Measurements from ENCODE around the gene SLC5A6. TPM values are rescaled to one million over a fixed set of nuclear protein-coding genes. Genes with fewer than 3 reads are reported as not detected.

The SLC5A6 gene
- total and polyA plus RNA-seq, 2 of the 8 experiments (the other 6 are each of a cell fraction or from before 2014, with no cell fraction given): 118 to 183 TPM

- CTCF ChIA-PET (ENCODE audit: partially characterized antibody): interaction anchor here (0.9 to 4.5 kb wide), 7 partner anchors 9 to 220 kb away, joined by 3 to 33 read pairs (median 4); partner anchors contain the start of gene TRIM54
- 74% methylated on average over 4 of the region's 4 CpGs; no CpG with 5 or more reads in 1 of the 2 experiments for WGBS, 2 experiments (ENCODE audit: extremely low coverage in 1 of 2, insufficient coverage in 1 of 2, insufficient read length in 1 of 2, insufficient replicate concordance in 2 of 2, low coverage in 1 of 2, low lambda C conversion rate in 2 of 2, missing lambda C conversion rate in 1 of 2)
Measured at GRCh38 chr2:27182346-27182745, 29.7 kb downstream of the SLC5A6 start.

More at GRCh38 chr2:27182346-27182745, 29.7 kb downstream of the SLC5A6 start:
- Histone ChIP-seq H3K27me3 (replicated peaks in 1 of 4; ENCODE audit: control insufficient read depth in 3 of 4, extremely low read depth in 1 of 4, insufficient read depth in 3 of 4, low read length in 3 of 4) (no peaks in the 10 kb centered on the region), H2BK120ac (replicated peaks; ENCODE audit: low read depth, low read length) (no peak overlapping the region), H3K36me3 (ENCODE audit: control insufficient read depth in 2 of 4, insufficient read depth in 4 of 4, low read length in 3 of 4) (no peaks in the 10 kb centered on the region), H3K4me1 (replicated peaks in 1 of 4; ENCODE audit: control insufficient read depth in 3 of 4, insufficient read depth in 4 of 4, low read length in 3 of 4) (no peaks in the 10 kb centered on the region), H2BK5ac (ENCODE audit: low read depth, low read length) (no peak overlapping the region), H3K14ac (ENCODE audit: insufficient read length) (no peak overlapping the region), H4K8ac (ENCODE audit: extremely low read depth, insufficient read depth, low read length) (no peak overlapping the region), H2BK12ac (ENCODE audit: low read depth, low read length) (no peak overlapping the region), H3K56ac (replicated peaks; ENCODE audit: insufficient read length, low read depth, low read length) (no peak overlapping the region), H3K4ac (replicated peaks; ENCODE audit: insufficient read length, low read depth, low read length) (no peak overlapping the region), H3K79me1 (ENCODE audit: low read depth, low read length) (no peaks in the 10 kb centered on the region), H3K23ac (ENCODE audit: insufficient read length) (no peak overlapping the region), H3K27ac (ENCODE audit: low read depth, low read length) (no peak overlapping the region), H4K20me1 (replicated peaks in 1 of 2; ENCODE audit: control insufficient read depth in 1 of 2, insufficient read depth in 2 of 2, low read length in 2 of 2) (no peaks in the 10 kb centered on the region), H2BK20ac (ENCODE audit: low read length) (no peak overlapping the region), H2AFZ (ENCODE audit: low read length) (0 out of 2 replicates have a peak overlapping the region, but pooled peaks have one; percentile 52), H3K4me2 (ENCODE audit: insufficient read depth in 1 of 2, low read depth in 2 of 2, low read length in 2 of 2) (no peak overlapping the region), H3K9ac (replicated peaks in 1 of 4; ENCODE audit: extremely low read depth in 1 of 4, low read depth in 3 of 4, low read length in 3 of 4) (no peak overlapping the region), H3K18ac (ENCODE audit: extremely low read depth, low read length) (no peak overlapping the region), H4K5ac (ENCODE audit: insufficient read length, low read depth, low read length) (no peak overlapping the region), H3K79me2 (ENCODE audit: control insufficient read depth in 1 of 2, insufficient read depth in 2 of 2, low read length in 2 of 2) (no peaks in the 10 kb centered on the region), H2BK15ac (ENCODE audit: low read length) (no peak overlapping the region), H3K4me3 (ENCODE audit: extremely low read depth in 1 of 4, insufficient read depth in 2 of 4, low read depth in 3 of 4, low read length in 4 of 4) (no peak overlapping the region), H2AK5ac (ENCODE audit: low read depth, low read length) (no peak overlapping the region), H4K91ac (replicated peaks; ENCODE audit: insufficient read length, low read length) (no peak overlapping the region), H3K9me3 (ENCODE audit: insufficient read depth in 2 of 2, low read depth in 1 of 2, low read length in 1 of 2) (no peaks in the 10 kb centered on the region), H3K23me2 (ENCODE audit: low read depth, low read length) (no peaks in the 10 kb centered on the region)
- FAIRE-seq: no peak
- no peak for TF ChIP-seq JUN (IDR thresholded peaks at IDR 0.05; ENCODE audit: low read depth, low read length)
- no peak for TF ChIP-seq SUZ12 (IDR thresholded peaks at IDR 0.05; ENCODE audit: low read length)
- TF ChIP-seq SRF (IDR thresholded peaks at IDR 0.05; ENCODE audit: low read depth, low read length): no peak
- no peak for DNase-seq (ENCODE audit: low read depth in 1 of 2, low spot score in 2 of 2)
- POLR2A ChIA-PET (ENCODE audit: partially characterized antibody): no interaction called here
